Liver (tissue), 9 donors: Measurements from ENCODE around the gene TBC1D9. TPM values are rescaled to one million over a fixed set of nuclear protein-coding genes. Genes with fewer than 3 reads are reported as not detected.
"Not testable (repeated sequence)": the region's sequence is repeated elsewhere in the genome, so short reads cannot be mapped to it uniquely, and the experiment has no call there.

Experiments
- DNase-seq: peaks from one replicate; pipeline ENCODE4 v3.0.0-alpha.2; 2017; ENCODE audit warnings: low spot score
- H3K27ac ChIP-seq, 2 donors: one replicate each; pipeline ENCODE4 v1.7.0; 2013; ENCODE audit warnings: inconsistent platforms in 2 of 2, low read length in 2 of 2, control low read depth in 1 of 2, low read depth in 1 of 2, mild to moderate bottlenecking in 1 of 2
- H3K27me3 ChIP-seq, 4 donors: one replicate each; pipeline versions ENCODE4 v1.6.1 to v1.7.0; 2013; ENCODE audit warnings: low read length in 3 of 4, inconsistent platforms in 1 of 4, mild to moderate bottlenecking in 1 of 4, moderate library complexity in 1 of 4; ENCODE audit not compliant: control insufficient read depth in 4 of 4, insufficient read depth in 4 of 4
- H3K36me3 ChIP-seq, 4 donors: one replicate each; pipeline versions ENCODE4 v1.6.1 to v1.7.0; 2013; ENCODE audit warnings: low read length in 3 of 4, mild to moderate bottlenecking in 3 of 4, low read depth in 1 of 4, moderate library complexity in 1 of 4; ENCODE audit not compliant: control insufficient read depth in 4 of 4, insufficient read depth in 3 of 4
- H3K4me1 ChIP-seq, 4 donors: one replicate each; pipeline versions ENCODE4 v1.6.1 to v1.7.0; 2013; ENCODE audit warnings: low read length in 3 of 4, mild to moderate bottlenecking in 3 of 4, moderate library complexity in 1 of 4; ENCODE audit not compliant: control insufficient read depth in 4 of 4, insufficient read depth in 4 of 4
- H3K4me3 ChIP-seq, 3 donors: one replicate each; pipeline versions ENCODE4 v1.6.1 to v1.7.0; 2013; ENCODE audit warnings: low read length in 3 of 3, control low read depth in 1 of 3, low read depth in 1 of 3, mild to moderate bottlenecking in 1 of 3
- H3K9ac ChIP-seq, 2 donors: one replicate each; pipeline ENCODE4 v1.7.0; 2013; ENCODE audit warnings: low read length in 2 of 2, mild to moderate bottlenecking in 2 of 2, moderate library complexity in 2 of 2, control low read depth in 1 of 2, low read depth in 1 of 2
- H3K9me3 ChIP-seq, 4 donors: one replicate each; pipeline versions ENCODE4 v1.6.1 to v1.7.0; 2013; ENCODE audit warnings: low read length in 3 of 4; ENCODE audit not compliant: control insufficient read depth in 4 of 4
- ATF3 ChIP-seq: IDR thresholded peaks from 2 replicates; pipeline ENCODE4 v1.6.1; 2016; ENCODE audit warnings: antibody characterized with exemption
- CTCF ChIP-seq: fragments of 150-350 bp; IDR thresholded peaks from 2 replicates; pipeline ENCODE4 v1.5.1; 2017; ENCODE audit warnings: improper control_type of control experiment, low read depth, low read length; ENCODE audit not compliant: missing input control
- EGR1 ChIP-seq, 2 donors: IDR thresholded peaks; 2 replicates each; pipeline ENCODE4 v1.6.1; 2016 to 2018; ENCODE audit warnings: antibody characterized with exemption in 2 of 2, low read depth in 2 of 2
- FOXA2 ChIP-seq: IDR thresholded peaks from 2 replicates; pipeline ENCODE4 v1.6.1; 2016; ENCODE audit warnings: antibody characterized with exemption
- GABPA ChIP-seq, 2 donors: IDR thresholded peaks in 1 of 2; conservative IDR thresholded peaks in 1 of 2; 2 replicates each; pipeline ENCODE4 v1.6.1; 2016; ENCODE audit warnings: antibody characterized with exemption in 2 of 2, mild to moderate bottlenecking in 1 of 2, moderate library complexity in 1 of 2
- HNF4A ChIP-seq, 2 donors: conservative IDR thresholded peaks; 2 replicates each; pipeline ENCODE4 v1.6.1; 2016; ENCODE audit warnings: antibody characterized with exemption in 2 of 2, mild to moderate bottlenecking in 2 of 2
- HNF4G ChIP-seq: IDR thresholded peaks from 2 replicates; pipeline ENCODE4 v1.6.1; 2016; ENCODE audit warnings: antibody characterized with exemption
- JUND ChIP-seq, 2 donors: IDR thresholded peaks; 2 replicates each; pipeline ENCODE4 v1.6.1; 2016; ENCODE audit warnings: antibody characterized with exemption in 2 of 2
- MAX ChIP-seq: IDR thresholded peaks from 2 replicates; pipeline ENCODE4 v1.6.1; 2016; ENCODE audit warnings: antibody characterized with exemption
- NR2F2 ChIP-seq: IDR thresholded peaks from 2 replicates; pipeline ENCODE4 v1.6.1; 2016; ENCODE audit warnings: antibody characterized with exemption
- RAD21 ChIP-seq, 2 donors: IDR thresholded peaks; 2 replicates each; pipeline ENCODE4 v1.6.1; 2016; ENCODE audit warnings: antibody characterized with exemption in 2 of 2, mild to moderate bottlenecking in 2 of 2
- RXRA ChIP-seq, 2 donors: IDR thresholded peaks; 2 replicates each; pipeline ENCODE4 v1.6.1; 2017 to 2018; ENCODE audit warnings: antibody characterized with exemption in 2 of 2, mild to moderate bottlenecking in 1 of 2
- SP1 ChIP-seq: IDR thresholded peaks from 2 replicates; pipeline ENCODE4 v1.6.1; 2018; ENCODE audit warnings: antibody characterized with exemption, mild to moderate bottlenecking
- TAF1 ChIP-seq: conservative IDR thresholded peaks from 2 replicates; pipeline ENCODE4 v1.6.1; 2016; ENCODE audit warnings: antibody characterized with exemption, mild to moderate bottlenecking
- YY1 ChIP-seq: IDR thresholded peaks from 2 replicates; pipeline ENCODE4 v1.6.1; 2016; ENCODE audit warnings: antibody characterized with exemption, mild to moderate bottlenecking
- ZBTB33 ChIP-seq: IDR thresholded peaks from 2 replicates; pipeline ENCODE4 v1.6.1; 2016; ENCODE audit warnings: antibody characterized with exemption
- WGBS: extraction: QIAGEN DNeasy Blood & Tissue Kit; methylation state at CpG from one replicate; pipeline ENCODE4 v1.1.7; 2013; 5-methylcytosine and 5-hydroxymethylcytosine counted together
- polyA plus RNA-seq, 2 donors: library from polyadenylated mRNA; stranded (reverse) in 1 of 2; unstranded in 1 of 2; fragments of 200-250 nt in 1 of 2; fragments of >200 nt in 1 of 2; fragmentation: Nextera tagmentation in 1 of 2; extraction: Ambion mirVana in 1 of 2; gene quantifications; one replicate each; pipeline versions ENCODE4 v1.2.1 to v1.2.3, GENCODE V29; 2013 to 2015
- total RNA-seq, 2 donors: library from RNA; depleted of rRNA; stranded (reverse); fragments of >200 nt; gene quantifications; one replicate each; pipeline ENCODE4 v1.2.3, GENCODE V29; 2014
- donor health status: healthy.
- donor health status: healthy.
- donor health status: healthy.
- donor health status: healthy.
- donor health status: healthy.

TBC1D9 gene
- total and polyA plus RNA-seq, 4 donors = 1.4 to 8.5 (median 6.3) TPM

- Histone ChIP-seq H3K9ac (no peak overlapping the region), H3K4me3 (no peak overlapping the region), H3K9me3 (no peaks in the 10 kb centered on the region), H3K4me1 (peaks cover 0 to 5% (median 0%) of the 10 kb centered on the region in 4 donors), H3K27me3 (no peaks in the 10 kb centered on the region), H3K36me3 (no peaks in the 10 kb centered on the region), H3K27ac (no peak overlapping the region)
- DNase-seq = no peak
- 99% methylated on average over 1 of the region's 1 CpG for WGBS
- TF ChIP-seq TAF1 = no peak
- no peak for TF ChIP-seq FOXA2
- no peak for TF ChIP-seq MAX
- no peak for TF ChIP-seq CTCF
- TF ChIP-seq NR2F2 = no peak
- TF ChIP-seq YY1 = no peak
- TF ChIP-seq HNF4G = no peak
- TF ChIP-seq SP1 = no peak
- TF ChIP-seq EGR1 (IDR thresholded peaks at IDR 0.05; ENCODE audit: low read depth in 2 of 2) = no peak
- no peak for TF ChIP-seq RAD21 (IDR thresholded peaks at IDR 0.05)
- TF ChIP-seq ATF3 = no peak
- TF ChIP-seq GABPA (IDR thresholded peaks at IDR 0.05 in 1 of 2, conservative IDR thresholded peaks at IDR 0.05 in 1 of 2) = no peak
- TF ChIP-seq HNF4A (conservative IDR thresholded peaks at IDR 0.05) = no peak
- no peak for TF ChIP-seq JUND (IDR thresholded peaks at IDR 0.05)
- no peak for TF ChIP-seq ZBTB33
- TF ChIP-seq RXRA (IDR thresholded peaks at IDR 0.05) = no peak
These were observed 8.0 kb downstream of the TBC1D9 start for GRCh38 chr4:140748171-140748570.

GRCh38 chr4:140746546-140746945, 9.6 kb downstream of the TBC1D9 start:
- not testable (repeated sequence) for H3K9ac ChIP-seq, H3K9me3 ChIP-seq, H3K4me1 ChIP-seq, H3K27me3 ChIP-seq, H3K27ac ChIP-seq, H3K36me3 ChIP-seq, H3K4me3 ChIP-seq, DNase-seq
- WGBS = 93% methylated on average over 7 of the region's 7 CpGs

GRCh38 chr4:140744421-140744820, 11.8 kb downstream of the TBC1D9 start:
- 94% methylated on average over 3 of the region's 3 CpGs for WGBS
- no peaks in the 10 kb centered on the region for H3K27me3 ChIP-seq
- TF ChIP-seq MAX (no peak), NR2F2 (no peak), RXRA (IDR thresholded peaks at IDR 0.05) (no peak)
- H3K27ac ChIP-seq = no peak overlapping the region
- H3K36me3 ChIP-seq = no peaks in the 10 kb centered on the region
- no peak overlapping the region for H3K4me3 ChIP-seq
- DNase-seq = no peak
- H3K9ac ChIP-seq = no peak overlapping the region
- peaks cover 0 to 5% (median 0%) of the 10 kb centered on the region in 4 donors for H3K4me1 ChIP-seq
- H3K9me3 ChIP-seq = no peaks in the 10 kb centered on the region
